HCT116 (cell line): ENCODE results near the gene KCNK10. TPM values are rescaled to one million over a fixed set of nuclear protein-coding genes. Genes with fewer than 3 reads are reported as not detected.

ENCODE experiments used
- ATAC-seq: fragments of 200-7000 bp; cut with Tn5 transposase; 2 replicates; pipeline ENCODE4 v1.9.1; 2020; ENCODE audit warnings: mild to moderate bottlenecking, moderate library complexity
- BruUV-seq: library from RNA; stranded (reverse); fragments of 400-500 nt; replicated peaks from 2 replicates; lab custom pipeline; 2021; lab: Mats Ljungman, UMichigan
- CTCF ChIA-PET: fragments of 300-600 bp; sonication (Branson Sonifier 250); formaldehyde crosslinking; loops from one replicate; lab custom pipeline; 2021; ENCODE audit warnings: antibody characterized with exemption; lab: Charles Lee
- POLR2A ChIA-PET: fragments of 300-600, 350-600 bp; sonication (Branson Sonifier 250); formaldehyde crosslinking; loops from one replicate; lab custom pipeline; 2021; ENCODE audit warnings: antibody characterized with exemption; lab: Charles Lee
- RAD21 ChIA-PET, 2 experiments: fragments of 300-600 bp; sonication (Branson Sonifier 250); formaldehyde crosslinking; loops; one replicate each; lab custom pipeline; 2023; ENCODE audit warnings: low total read pairs in 2 of 2; ENCODE audit not compliant: uncharacterized antibody in 2 of 2, unreplicated experiment in 2 of 2, low non-redundant PET in 1 of 2; lab: Charles Lee
- DNase-seq: peaks from one replicate; pipeline ENCODE4 v3.0.0-alpha.2; 2010; ENCODE audit warnings: low read depth, low spot score
- H2AFZ ChIP-seq: fragments of 200-600 bp; shearing (Covaris generic), sonication (generic); 2 replicates; pipeline ENCODE4 v1.6.1; 2017; ENCODE audit warnings: low read depth, mixed run types, mixed read lengths, antibody characterized with exemption, low read length; ENCODE audit not compliant: poor library complexity, severe bottlenecking
- H3K27ac ChIP-seq: 2 replicates; pipeline ENCODE4 v1.5.1; 2012; ENCODE audit warnings: low read depth, low read length
- H3K27me3 ChIP-seq: fragments of 200-600 bp; sonication (generic); 2 replicates; pipeline ENCODE4 v1.6.1; 2016; ENCODE audit warnings: mixed run types, low read length, mixed read lengths; ENCODE audit not compliant: insufficient read depth
- H3K36me3 ChIP-seq, 2 experiments: fragments of 200-500 bp in 1 of 2; fragments of 200-600 bp in 1 of 2; sonication (Bioruptor generic) in 1 of 2; sonication (generic) in 1 of 2; 2 replicates each; pipeline versions ENCODE4 v1.5.1 to v1.6.1; 2014 to 2016; ENCODE audit warnings: low read length in 2 of 2, inconsistent platforms in 1 of 2, mixed read lengths in 1 of 2, mixed run types in 1 of 2; ENCODE audit not compliant: insufficient read depth in 2 of 2, control insufficient read depth in 1 of 2
- H3K4me1 ChIP-seq, 2 experiments: fragments of 200-600 bp in 1 of 2; sonication (generic) in 1 of 2; 2 replicates each; pipeline versions ENCODE4 v1.5.1 to v1.6.1; 2012 to 2017; ENCODE audit warnings: low read length in 2 of 2, inconsistent platforms in 1 of 2, mild to moderate bottlenecking in 1 of 2, mixed read lengths in 1 of 2, mixed run types in 1 of 2, moderate library complexity in 1 of 2; ENCODE audit not compliant: insufficient read depth in 2 of 2, control insufficient read depth in 1 of 2
- H3K4me2 ChIP-seq: fragments of 200-600 bp; sonication (generic); 2 replicates; pipeline ENCODE4 v1.6.1; 2017; ENCODE audit warnings: mixed run types, low read length, mixed read lengths
- H3K4me3 ChIP-seq, 2 experiments: fragments of 200-600 bp in 1 of 2; sonication (generic) in 1 of 2; replicated peaks in 1 of 2; 2 replicates each; pipeline ENCODE4 v1.5.1; 2011 to 2016; ENCODE audit warnings: low read length in 2 of 2, control low read depth in 1 of 2, low read depth in 1 of 2, mild to moderate bottlenecking in 1 of 2, mixed read lengths in 1 of 2, mixed run types in 1 of 2
- H3K79me2 ChIP-seq: fragments of 200-600 bp; sonication (generic); 2 replicates; pipeline ENCODE4 v1.6.1; 2017; ENCODE audit warnings: mild to moderate bottlenecking, mixed run types, low read length, moderate library complexity, mixed read lengths; ENCODE audit not compliant: insufficient read depth
- H3K9ac ChIP-seq: fragments of 200-600 bp; sonication (generic); 2 replicates; pipeline ENCODE4 v1.6.1; 2016; ENCODE audit warnings: low read length, mixed read lengths
- H3K9me2 ChIP-seq: fragments of 200-600 bp; sonication (generic), shearing (Covaris generic); 2 replicates; pipeline ENCODE4 v1.6.1; 2017; ENCODE audit warnings: mixed run types, mild to moderate bottlenecking, moderate library complexity; ENCODE audit not compliant: insufficient read depth
- H3K9me3 ChIP-seq, 2 experiments: fragments of 200-500 bp in 1 of 2; fragments of 200-600 bp in 1 of 2; sonication (Bioruptor generic) in 1 of 2; sonication (generic) in 1 of 2; 2 replicates each; pipeline ENCODE4 v1.6.1; 2014 to 2017; ENCODE audit warnings: low read length in 2 of 2, mixed read lengths in 2 of 2, inconsistent platforms in 1 of 2, low read depth in 1 of 2, mild to moderate bottlenecking in 1 of 2, mixed run types in 1 of 2, moderate library complexity in 1 of 2; ENCODE audit not compliant: control insufficient read depth in 1 of 2, insufficient read depth in 1 of 2
- H4K20me1 ChIP-seq: fragments of 200-600 bp; sonication (generic), shearing (Covaris generic); 2 replicates; pipeline ENCODE4 v1.6.1; 2017; ENCODE audit warnings: mixed run types, mild to moderate bottlenecking, moderate library complexity; ENCODE audit not compliant: insufficient read depth
- EGR1 ChIP-seq: IDR thresholded peaks from 2 replicates; pipeline ENCODE4 v1.6.1; 2012; ENCODE audit warnings: low read depth
- ELF1 ChIP-seq: IDR thresholded peaks from 2 replicates; pipeline ENCODE4 v1.6.1; 2012; ENCODE audit warnings: low read depth, borderline replicate concordance
- EZH2 ChIP-seq: fragments of 200-600 bp; sonication (generic); IDR thresholded peaks from 2 replicates; pipeline ENCODE4 v1.6.1; 2017; ENCODE audit warnings: antibody characterized with exemption, mixed run types
- FOSL1 ChIP-seq: IDR thresholded peaks from 2 replicates; pipeline ENCODE4 v1.6.1; 2012; ENCODE audit warnings: low read depth
- JUND ChIP-seq: IDR thresholded peaks from 2 replicates; pipeline ENCODE4 v1.6.1; 2012
- RAD21 ChIP-seq: IDR thresholded peaks from 2 replicates; pipeline ENCODE4 v1.6.1; 2012; ENCODE audit warnings: low read depth, mild to moderate bottlenecking
- SRF ChIP-seq: IDR thresholded peaks from 2 replicates; pipeline ENCODE4 v1.6.1; 2012; ENCODE audit warnings: low read depth
- TCF7L2 ChIP-seq: IDR thresholded peaks from 2 replicates; pipeline ENCODE4 v1.7.0; 2011; ENCODE audit warnings: borderline replicate concordance, inconsistent platforms; ENCODE audit not compliant: insufficient read depth, insufficient read length; ENCODE audit errors: extremely low read depth
- ZFX ChIP-seq: fragments of 450-650 bp; IDR thresholded peaks from 2 replicates; pipeline ENCODE4 v1.6.1; 2017
- ZNF274 ChIP-seq: fragments of 200-500 bp; sonication (Bioruptor generic); IDR thresholded peaks from 2 replicates; pipeline ENCODE4 v1.6.1; 2014; ENCODE audit warnings: mild to moderate bottlenecking, low read depth, low read length, inconsistent platforms
- intact Hi-C: fragments of 100-400 bp; cut with micrococcal nuclease; formaldehyde crosslinking; loops from 2 replicates; pipeline ENCODE4 v1.10.0; 2022
- total RNA-seq: library from RNA; stranded (reverse); gene quantifications from one replicate; pipeline ENCODE4 v1.2.1, GENCODE V29; 2021; ENCODE audit not compliant: unreplicated experiment
- TF ChIP-seq, protein P1 (sequence below): IDR thresholded peaks from 2 replicates; pipeline ENCODE4 v1.6.1; 2012; ENCODE audit warnings: low read depth
- TF ChIP-seq, protein P2 (sequence below): IDR thresholded peaks from 2 replicates; pipeline ENCODE4 v1.6.1; 2011; ENCODE audit warnings: mild to moderate bottlenecking, low read length, moderate library complexity; ENCODE audit not compliant: insufficient replicate concordance; ENCODE audit errors: extremely low read depth

The KCNK10 gene
- total RNA-seq, 1 experiment from 2014 or later = not detected

DNA sequence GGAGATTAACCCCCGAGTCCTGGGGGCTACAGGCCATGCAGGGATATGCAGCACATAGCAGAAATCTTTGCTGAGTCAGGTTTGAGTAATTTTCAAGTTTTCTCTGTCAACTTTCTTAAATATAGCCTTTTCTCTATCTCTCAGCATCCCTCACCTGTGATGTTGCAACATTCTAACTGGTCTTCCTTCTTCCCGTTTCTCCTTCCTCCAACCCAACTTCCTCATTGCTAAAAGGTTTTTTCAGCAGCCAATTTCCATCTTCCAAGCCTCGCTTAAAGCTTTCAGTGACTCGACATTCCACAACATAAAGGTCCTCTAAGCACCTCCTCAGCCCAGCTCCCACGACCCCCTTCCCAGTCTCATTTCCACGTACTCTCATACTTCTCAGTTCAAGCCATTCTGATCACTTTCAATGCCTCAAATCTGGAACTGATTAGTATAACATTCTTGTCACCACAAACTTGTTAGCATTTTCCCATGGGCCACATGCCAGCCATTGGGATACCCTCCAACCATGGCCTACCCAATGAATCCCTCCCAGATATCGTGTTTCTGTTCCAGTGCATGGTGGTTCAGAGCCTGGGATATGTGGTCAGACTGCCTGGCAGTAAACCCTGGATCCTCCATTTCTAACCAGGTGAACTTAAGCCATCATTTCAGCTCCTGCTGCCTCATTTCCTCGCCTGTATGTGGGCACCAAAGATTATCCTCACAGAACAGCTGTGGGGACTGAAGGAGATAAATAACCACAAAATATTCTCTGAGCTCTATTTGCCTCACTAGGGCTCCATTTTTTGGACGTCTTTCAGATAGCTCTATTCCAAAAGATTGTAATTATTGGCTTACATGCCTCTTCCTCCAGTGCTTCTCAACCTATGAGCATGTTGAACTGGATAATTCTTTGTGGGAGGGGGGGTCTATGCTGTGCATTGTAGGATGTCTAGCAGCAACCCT is 65.8 kb downstream of the KCNK10 start (continued):
- TF ChIP-seq, protein P1, sequence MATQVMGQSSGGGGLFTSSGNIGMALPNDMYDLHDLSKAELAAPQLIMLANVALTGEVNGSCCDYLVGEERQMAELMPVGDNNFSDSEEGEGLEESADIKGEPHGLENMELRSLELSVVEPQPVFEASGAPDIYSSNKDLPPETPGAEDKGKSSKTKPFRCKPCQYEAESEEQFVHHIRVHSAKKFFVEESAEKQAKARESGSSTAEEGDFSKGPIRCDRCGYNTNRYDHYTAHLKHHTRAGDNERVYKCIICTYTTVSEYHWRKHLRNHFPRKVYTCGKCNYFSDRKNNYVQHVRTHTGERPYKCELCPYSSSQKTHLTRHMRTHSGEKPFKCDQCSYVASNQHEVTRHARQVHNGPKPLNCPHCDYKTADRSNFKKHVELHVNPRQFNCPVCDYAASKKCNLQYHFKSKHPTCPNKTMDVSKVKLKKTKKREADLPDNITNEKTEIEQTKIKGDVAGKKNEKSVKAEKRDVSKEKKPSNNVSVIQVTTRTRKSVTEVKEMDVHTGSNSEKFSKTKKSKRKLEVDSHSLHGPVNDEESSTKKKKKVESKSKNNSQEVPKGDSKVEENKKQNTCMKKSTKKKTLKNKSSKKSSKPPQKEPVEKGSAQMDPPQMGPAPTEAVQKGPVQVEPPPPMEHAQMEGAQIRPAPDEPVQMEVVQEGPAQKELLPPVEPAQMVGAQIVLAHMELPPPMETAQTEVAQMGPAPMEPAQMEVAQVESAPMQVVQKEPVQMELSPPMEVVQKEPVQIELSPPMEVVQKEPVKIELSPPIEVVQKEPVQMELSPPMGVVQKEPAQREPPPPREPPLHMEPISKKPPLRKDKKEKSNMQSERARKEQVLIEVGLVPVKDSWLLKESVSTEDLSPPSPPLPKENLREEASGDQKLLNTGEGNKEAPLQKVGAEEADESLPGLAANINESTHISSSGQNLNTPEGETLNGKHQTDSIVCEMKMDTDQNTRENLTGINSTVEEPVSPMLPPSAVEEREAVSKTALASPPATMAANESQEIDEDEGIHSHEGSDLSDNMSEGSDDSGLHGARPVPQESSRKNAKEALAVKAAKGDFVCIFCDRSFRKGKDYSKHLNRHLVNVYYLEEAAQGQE = no peak
- TF ChIP-seq JUND (no peak), TCF7L2 (no peak), FOSL1 (no peak), ZNF274 (no peak)
- TF ChIP-seq, all 23 proteins: peak for 0

DNA sequence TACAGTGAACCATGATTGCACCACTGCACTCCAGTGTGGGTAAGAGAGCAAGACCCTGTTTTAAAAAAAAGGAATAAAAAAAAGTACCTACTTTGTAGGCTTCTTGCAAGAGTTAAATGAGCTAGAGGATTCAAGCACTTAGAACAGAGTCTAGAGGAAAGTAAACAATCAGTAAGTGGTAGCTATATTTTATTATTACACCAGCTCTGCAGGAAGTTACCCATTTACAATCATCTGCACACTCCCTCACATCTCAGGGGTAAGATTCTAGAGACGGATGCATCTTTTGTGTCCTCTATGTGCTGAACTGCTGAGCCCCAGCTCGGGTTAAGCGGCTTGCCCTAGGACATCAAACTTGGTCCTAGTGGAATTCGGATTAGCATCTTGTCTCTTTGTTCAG is 67.3 kb downstream of the KCNK10 start:
- H3K4me1 ChIP-seq = no peaks in the 10 kb centered on the region
- no peak overlapping the region for H3K4me3 ChIP-seq
- ChIA-PET CTCF (no interaction called here), RAD21 (no interaction called here), POLR2A (no interaction called here)
- no peaks in the 10 kb centered on the region for H4K20me1 ChIP-seq
- no peak overlapping the region for H2AFZ ChIP-seq
- ATAC-seq (no peak), DNase-seq (no peak)
- no peaks in the 10 kb centered on the region for H3K9me2 ChIP-seq
- intact Hi-C loops = no loop called here
- no peaks in the 10 kb centered on the region for H3K9me3 ChIP-seq
- no peaks in the 10 kb centered on the region for H3K36me3 ChIP-seq
- TF ChIP-seq ELF1 = no peak
- TF ChIP-seq EGR1 = no peak
- no peak for TF ChIP-seq SRF
- TF ChIP-seq ZFX = no peak
- TF ChIP-seq, protein P2, sequence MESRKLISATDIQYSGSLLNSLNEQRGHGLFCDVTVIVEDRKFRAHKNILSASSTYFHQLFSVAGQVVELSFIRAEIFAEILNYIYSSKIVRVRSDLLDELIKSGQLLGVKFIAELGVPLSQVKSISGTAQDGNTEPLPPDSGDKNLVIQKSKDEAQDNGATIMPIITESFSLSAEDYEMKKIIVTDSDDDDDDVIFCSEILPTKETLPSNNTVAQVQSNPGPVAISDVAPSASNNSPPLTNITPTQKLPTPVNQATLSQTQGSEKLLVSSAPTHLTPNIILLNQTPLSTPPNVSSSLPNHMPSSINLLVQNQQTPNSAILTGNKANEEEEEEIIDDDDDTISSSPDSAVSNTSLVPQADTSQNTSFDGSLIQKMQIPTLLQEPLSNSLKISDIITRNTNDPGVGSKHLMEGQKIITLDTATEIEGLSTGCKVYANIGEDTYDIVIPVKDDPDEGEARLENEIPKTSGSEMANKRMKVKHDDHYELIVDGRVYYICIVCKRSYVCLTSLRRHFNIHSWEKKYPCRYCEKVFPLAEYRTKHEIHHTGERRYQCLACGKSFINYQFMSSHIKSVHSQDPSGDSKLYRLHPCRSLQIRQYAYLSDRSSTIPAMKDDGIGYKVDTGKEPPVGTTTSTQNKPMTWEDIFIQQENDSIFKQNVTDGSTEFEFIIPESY = no peak
- no peak for TF ChIP-seq RAD21
- TF ChIP-seq TCF7L2 = no peak
- TF ChIP-seq EZH2 = no peak
- H3K4me2 ChIP-seq = no peak overlapping the region
- H3K9ac ChIP-seq = no peak overlapping the region
- H3K79me2 ChIP-seq = no peaks in the 10 kb centered on the region
- H3K27ac ChIP-seq = no peak overlapping the region
- BruUV-seq = no TSS peak
- 0 out of 2 replicates have a peak, but pooled peaks cover 7% of the 10 kb centered on the region for H3K27me3 ChIP-seq
